ENCODE measurements around the gene MBD3. TPM values are rescaled to one million over a fixed set of nuclear protein-coding genes. Genes with fewer than 3 reads are reported as not detected.
A peak's percentile ranks its signal among the peaks of the same experiment; 100 is the strongest.
"Not testable (repeated sequence)": the region's sequence is repeated elsewhere in the genome, so short reads cannot be mapped to it uniquely, and the experiment has no call there.

Gene MBD3
- total and polyA plus RNA-seq, 5 donors, result 45.8 to 96.2 (median 62.9) TPM

DNA sequence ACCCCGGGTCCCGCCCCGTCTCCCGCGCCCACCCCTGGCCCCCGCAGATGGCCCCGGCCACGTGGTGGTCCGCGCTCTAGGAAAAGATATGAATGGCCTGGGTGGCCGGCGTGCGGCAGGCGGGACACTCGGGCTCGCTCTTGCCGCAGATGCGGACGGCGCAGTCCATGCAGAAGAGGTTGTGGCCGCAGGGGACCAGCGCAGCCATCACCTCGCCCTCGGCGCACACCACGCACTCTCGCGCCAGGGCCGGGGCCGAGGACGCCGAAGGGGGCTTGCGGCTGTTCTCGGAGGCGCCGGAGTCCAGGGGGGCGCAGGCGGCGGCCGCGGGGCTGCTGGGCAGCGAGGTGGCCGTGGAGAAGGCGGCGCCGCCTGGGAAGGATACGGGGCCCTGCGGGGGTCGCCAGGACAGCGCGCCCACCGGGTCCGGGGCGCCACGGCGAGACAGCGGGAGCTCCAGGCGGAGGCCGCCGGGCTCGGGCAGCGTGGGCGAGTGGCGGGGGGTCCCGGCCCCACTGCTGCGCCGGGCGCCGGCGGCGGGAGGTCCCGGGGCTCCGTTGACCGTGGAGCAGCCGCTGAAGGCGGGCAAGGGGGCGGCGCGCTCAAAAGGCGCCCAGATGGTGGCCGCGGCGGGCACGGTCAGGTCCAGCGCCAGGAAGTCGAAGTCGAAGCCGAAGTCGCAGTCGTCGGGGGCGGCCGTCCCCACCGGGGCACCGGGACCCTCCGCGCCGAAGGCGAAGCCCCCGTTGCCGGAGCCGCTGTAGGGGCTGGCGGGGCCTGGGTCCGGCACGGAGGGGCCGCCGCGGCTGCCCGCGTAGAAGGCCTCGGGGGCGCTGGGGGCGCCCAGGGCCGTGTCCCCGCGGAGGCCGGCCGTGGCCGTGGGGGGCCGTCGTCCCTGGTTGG, 36.9 kb downstream of the MBD3 start:
- intact Hi-C loops (cut with DNase I), result no loop called here
- peak in 1 of 3 donors; percentile 54 for DNase-seq
- H3K9me3 ChIP-seq (ENCODE audit: control insufficient read depth, low read length), result no peaks in the 10 kb centered on the region
- WGBS, result 95% methylated on average over 119 of the region's 121 CpGs
- no peaks in the 10 kb centered on the region for H3K4me1 ChIP-seq (ENCODE audit: control insufficient read depth, insufficient read depth, low read length)
- H3K27ac ChIP-seq (ENCODE audit: low read length), result no peak overlapping the region
- no peak overlapping the region for H3K4me3 ChIP-seq (ENCODE audit: low read length)
- no peak for ATAC-seq
- H3K27me3 ChIP-seq (ENCODE audit: control insufficient read depth, insufficient read depth), result no peaks in the 10 kb centered on the region

- ATAC-seq (no peak), DNase-seq (no peak)
- Histone ChIP-seq H3K27ac (ENCODE audit: low read length) (no peak overlapping the region), H3K4me3 (ENCODE audit: low read length) (no peak overlapping the region), H3K9me3 (ENCODE audit: control insufficient read depth, low read length) (no peaks in the 10 kb centered on the region), H3K4me1 (ENCODE audit: control insufficient read depth, insufficient read depth, low read length) (no peaks in the 10 kb centered on the region), H3K27me3 (ENCODE audit: control insufficient read depth, insufficient read depth) (no peaks in the 10 kb centered on the region)
- intact Hi-C loops (cut with DNase I), result loop anchor here in 1 of 4 donors (5.0 kb wide), 1 partner anchor 117 kb away; no protein-coding TSS in a partner anchor
- 93% methylated on average over 24 of the region's 24 CpGs for WGBS
Measured at GRCh38 chr19:1554968-1555367, 37.7 kb downstream of the MBD3 start.

DNA sequence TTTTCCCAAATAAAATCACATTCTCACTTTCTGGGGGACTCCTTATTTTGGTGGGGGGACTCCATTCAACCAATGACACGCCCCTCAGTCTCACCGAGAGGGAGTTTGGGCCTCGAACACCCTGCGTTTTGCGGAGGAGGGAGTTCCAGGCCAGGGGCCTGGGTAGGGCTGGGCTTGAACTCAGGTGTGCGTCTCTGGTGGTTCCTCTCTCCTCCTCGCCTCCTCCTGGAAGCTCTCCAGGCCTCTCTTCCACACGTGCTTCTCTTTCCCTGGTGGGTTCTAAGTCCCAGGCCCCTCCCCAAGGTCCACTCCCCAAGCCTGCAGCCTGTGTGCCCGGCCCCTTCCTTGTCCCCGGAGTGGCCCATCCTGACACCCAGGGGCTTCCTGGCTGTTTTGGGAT, 39.2 kb downstream of the MBD3 start:
- DNase-seq, result peak in 1 of 3 donors; percentile 35
- no peak for ATAC-seq
- Histone ChIP-seq H3K27ac (ENCODE audit: low read length) (no peak overlapping the region), H3K4me3 (ENCODE audit: low read length) (no peak overlapping the region), H3K27me3 (ENCODE audit: control insufficient read depth, insufficient read depth) (no peaks in the 10 kb centered on the region), H3K9me3 (ENCODE audit: control insufficient read depth, low read length) (no peaks in the 10 kb centered on the region), H3K4me1 (ENCODE audit: control insufficient read depth, insufficient read depth, low read length) (no peaks in the 10 kb centered on the region)
- WGBS, result 81% methylated on average over 10 of the region's 10 CpGs
- intact Hi-C loops (cut with DNase I), result loop anchor here in 1 of 4 donors (5.0 kb wide), 1 partner anchor 119 kb away; no protein-coding TSS in a partner anchor

DNA sequence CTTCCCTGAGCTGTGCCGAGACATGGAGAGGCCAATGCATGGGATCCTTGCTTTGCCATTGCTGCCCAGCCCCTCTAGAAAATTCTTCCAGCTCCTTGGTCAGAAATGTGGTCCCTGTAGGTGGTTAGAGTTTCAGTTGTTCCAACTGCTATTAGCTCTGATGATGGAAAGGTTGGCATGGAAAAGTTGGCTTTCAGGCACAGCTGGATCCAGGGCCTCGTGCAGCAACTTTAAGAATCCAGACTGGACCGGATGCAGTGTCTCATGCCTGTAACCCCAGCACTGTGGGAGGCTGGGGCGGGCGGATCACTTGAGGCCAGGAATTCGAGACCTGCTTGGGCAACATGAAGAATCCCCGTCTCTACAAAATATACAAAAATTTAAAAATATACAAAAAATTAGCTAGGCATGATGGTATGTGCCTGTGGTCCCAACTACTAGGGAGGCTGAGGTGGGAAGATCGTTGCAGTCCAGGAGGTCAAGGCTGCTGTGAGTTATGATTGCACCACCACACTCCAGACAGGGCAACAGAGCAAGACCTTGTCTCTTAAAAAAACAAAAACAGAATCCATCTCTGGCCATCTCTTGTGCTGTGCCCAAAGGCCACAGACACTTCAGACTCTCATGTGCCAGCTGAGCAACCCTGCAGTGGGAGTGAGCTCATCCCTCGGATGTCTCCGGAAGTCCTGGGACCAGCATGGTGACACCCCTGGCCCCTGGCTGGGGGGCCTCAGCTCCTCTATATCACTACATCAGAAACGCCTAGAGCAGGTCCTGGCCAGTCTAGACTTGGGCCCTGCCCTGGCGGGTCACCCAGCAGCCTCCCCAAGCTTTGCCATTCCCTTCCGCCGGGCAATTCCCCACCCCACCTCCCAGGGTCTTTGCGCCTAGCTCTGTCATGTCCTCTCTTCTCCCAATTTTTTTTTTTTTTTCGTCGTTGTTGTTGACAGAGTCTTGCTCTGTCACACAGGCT, 41.3 kb downstream of the MBD3 start:
- 85% methylated on average over 17 of the region's 17 CpGs for WGBS
- no peak overlapping the region for H3K27ac ChIP-seq (ENCODE audit: low read length)
- intact Hi-C loops (cut with DNase I), result loop anchor here in 1 of 4 donors (5.0 kb wide), 1 partner anchor 121 kb away; no protein-coding TSS in a partner anchor
- no peaks in the 10 kb centered on the region for H3K27me3 ChIP-seq (ENCODE audit: control insufficient read depth, insufficient read depth)
- DNase-seq, result no peak
- no peak for ATAC-seq
- H3K4me1 ChIP-seq (ENCODE audit: control insufficient read depth, insufficient read depth, low read length), result no peaks in the 10 kb centered on the region
- no peaks in the 10 kb centered on the region for H3K9me3 ChIP-seq (ENCODE audit: control insufficient read depth, low read length)
- no peak overlapping the region for H3K4me3 ChIP-seq (ENCODE audit: low read length)

DNA sequence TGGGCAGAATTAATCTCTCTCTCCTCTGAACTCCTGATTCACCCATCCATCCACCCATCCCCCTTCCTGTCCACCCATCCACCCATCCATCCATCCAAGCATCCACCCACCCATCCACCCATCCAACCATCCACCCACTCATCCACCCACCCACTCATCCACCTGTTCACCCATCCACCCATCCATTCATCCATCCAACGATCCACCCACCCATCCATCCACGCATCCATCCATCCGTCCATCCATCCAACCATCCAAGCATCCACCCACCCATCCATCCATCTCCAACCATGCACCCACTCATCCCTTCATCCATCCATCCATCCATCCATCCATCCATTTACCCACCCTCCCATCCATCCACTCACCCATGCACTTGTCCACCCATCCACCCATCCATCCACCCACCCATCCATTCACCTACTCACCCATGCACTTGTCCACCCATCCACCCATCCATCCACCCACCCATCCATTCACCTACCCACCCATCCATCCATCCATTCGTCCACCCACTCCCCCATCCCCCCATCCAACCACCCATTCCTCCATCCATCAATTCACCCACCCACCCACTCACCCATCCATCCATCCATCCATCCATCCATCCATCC, 43.2 kb downstream of the MBD3 start:
- DNase-seq, result no peak
- H3K27me3 ChIP-seq (ENCODE audit: control insufficient read depth, insufficient read depth), result no peaks in the 10 kb centered on the region
- H3K4me3 ChIP-seq (ENCODE audit: low read length), result no peak overlapping the region
- 83% methylated on average over 4 of the region's 4 CpGs for WGBS
- intact Hi-C loops (cut with DNase I), result loop anchor here (5.0 to 10.0 kb wide), 2 partner anchors 123 to 215 kb away; no protein-coding TSS in a partner anchor
- no peaks in the 10 kb centered on the region for H3K4me1 ChIP-seq (ENCODE audit: control insufficient read depth, insufficient read depth, low read length)
- H3K27ac ChIP-seq (ENCODE audit: low read length), result no peak overlapping the region
- no peaks in the 10 kb centered on the region for H3K9me3 ChIP-seq (ENCODE audit: control insufficient read depth, low read length)
- ATAC-seq, result no peak

GRCh38 chr19:1540365-1540925, 52.2 kb downstream of the MBD3 start:
- intact Hi-C loops (cut with DNase I), result loop anchor here in 3 of 4 donors (10.0 kb wide), 1 partner anchor 224 kb away; no protein-coding TSS in a partner anchor
- peak; percentile 57 to 76 for ATAC-seq

GRCh38 chr19:1539749-1540148, 52.9 kb downstream of the MBD3 start:
- not testable (repeated sequence) for H3K27me3 ChIP-seq (ENCODE audit: control insufficient read depth, insufficient read depth); H3K27ac ChIP-seq (ENCODE audit: low read length); ATAC-seq; H3K4me1 ChIP-seq (ENCODE audit: control insufficient read depth, insufficient read depth, low read length); DNase-seq; H3K9me3 ChIP-seq (ENCODE audit: control insufficient read depth, low read length); H3K4me3 ChIP-seq (ENCODE audit: low read length)
- intact Hi-C loops (cut with DNase I), result loop anchor here (2.0 to 10.0 kb wide), 2 partner anchors 225 kb away; no protein-coding TSS in a partner anchor
- 85% methylated on average over 11 of the region's 11 CpGs for WGBS

More at GRCh38 chr19:1540365-1540925, 52.2 kb downstream of the MBD3 start:
- Histone ChIP-seq H3K9me3 (ENCODE audit: control insufficient read depth, low read length) (no peaks in the 10 kb centered on the region), H3K27me3 (ENCODE audit: control insufficient read depth, insufficient read depth) (no peaks in the 10 kb centered on the region), H3K27ac (ENCODE audit: low read length) (peak overlapping the region; percentile 42), H3K4me1 (ENCODE audit: control insufficient read depth, insufficient read depth, low read length) (no peaks in the 10 kb centered on the region), H3K4me3 (ENCODE audit: low read length) (no peak overlapping the region)
- 23% methylated on average over 17 of the region's 17 CpGs for WGBS
- peak in 2 of 3 donors; percentile 71 to 74 for DNase-seq

DNA sequence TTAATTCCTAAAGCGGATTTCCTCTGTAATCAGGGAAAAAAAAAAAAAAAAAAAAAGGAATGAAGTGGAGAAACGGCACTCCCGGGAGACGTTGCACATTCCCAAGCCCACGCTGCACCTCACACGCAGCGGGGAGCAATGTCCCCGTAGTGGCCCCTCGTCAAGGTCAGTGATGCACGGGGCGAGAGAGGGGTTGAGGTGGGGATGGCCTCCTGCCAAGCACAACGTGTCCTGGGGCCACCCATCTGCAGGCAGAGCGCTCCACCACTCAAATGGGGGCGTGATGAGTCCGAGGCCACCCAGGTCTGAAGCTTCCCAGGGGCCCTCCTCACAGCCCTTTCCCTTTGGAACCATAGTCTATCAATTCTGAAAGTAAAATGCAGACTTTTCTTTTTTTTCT, 53.7 kb downstream of the MBD3 start:
- no peaks in the 10 kb centered on the region for H3K9me3 ChIP-seq (ENCODE audit: control insufficient read depth, low read length)
- no peaks in the 10 kb centered on the region for H3K4me1 ChIP-seq (ENCODE audit: control insufficient read depth, insufficient read depth, low read length)
- WGBS, result 25% methylated on average over 15 of the region's 15 CpGs
- DNase-seq (no peak), ATAC-seq (peak in 1 of 2 donors; percentile 17)
- intact Hi-C loops (cut with DNase I), result loop anchor here in 1 of 4 donors (2.0 kb wide), 1 partner anchor 226 kb away; no protein-coding TSS in a partner anchor
- H3K27ac ChIP-seq (ENCODE audit: low read length), result no peak overlapping the region
- no peaks in the 10 kb centered on the region for H3K27me3 ChIP-seq (ENCODE audit: control insufficient read depth, insufficient read depth)
- no peak overlapping the region for H3K4me3 ChIP-seq (ENCODE audit: low read length)

GRCh38 chr19:1535699-1536098, 57.0 kb downstream of the MBD3 start:
- ATAC-seq; H3K4me1 ChIP-seq (ENCODE audit: control insufficient read depth, insufficient read depth, low read length); H3K9me3 ChIP-seq (ENCODE audit: control insufficient read depth, low read length); intact Hi-C loops (cut with DNase I); H3K27ac ChIP-seq (ENCODE audit: low read length); H3K27me3 ChIP-seq (ENCODE audit: control insufficient read depth, insufficient read depth); H3K4me3 ChIP-seq (ENCODE audit: low read length): not testable (repeated sequence)
- DNase-seq, result peak in 1 of 3 donors; percentile 20
- 92% methylated on average over 7 of the region's 7 CpGs for WGBS

DNA sequence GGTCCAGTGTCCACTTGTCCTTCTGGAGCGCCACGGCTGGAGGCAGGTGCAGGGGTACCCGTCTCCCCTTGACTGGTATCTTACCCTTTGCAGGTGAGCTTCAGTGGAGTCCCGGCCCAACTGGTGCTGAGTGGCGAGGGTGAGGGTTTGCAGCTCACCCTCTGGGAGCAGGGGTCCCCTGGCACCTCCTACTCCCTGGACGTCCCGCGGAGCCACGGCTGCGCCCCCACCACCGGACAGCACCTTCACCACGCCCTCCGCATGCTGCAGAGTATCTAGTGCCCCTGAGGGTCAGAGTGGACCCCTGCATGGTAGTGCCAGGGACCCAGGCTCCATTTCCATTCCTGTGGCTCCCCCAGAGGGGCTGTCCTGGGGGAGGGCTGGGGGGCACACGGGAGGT, 57.7 kb downstream of the MBD3 start:
- no peak for ATAC-seq
- no peaks in the 10 kb centered on the region for H3K4me1 ChIP-seq (ENCODE audit: control insufficient read depth, insufficient read depth, low read length)
- DNase-seq, result peak in 2 of 3 donors; percentile 24 to 42
- H3K27me3 ChIP-seq (ENCODE audit: control insufficient read depth, insufficient read depth), result no peaks in the 10 kb centered on the region
- H3K4me3 ChIP-seq (ENCODE audit: low read length), result no peak overlapping the region
- intact Hi-C loops (cut with DNase I), result no loop called here
- H3K9me3 ChIP-seq (ENCODE audit: control insufficient read depth, low read length), result no peaks in the 10 kb centered on the region
- WGBS, result 87% methylated on average over 14 of the region's 14 CpGs
- no peak overlapping the region for H3K27ac ChIP-seq (ENCODE audit: low read length)

All from right cardiac atrium (tissue), 5 donors.